ENCODE data around the gene TMEM215. TPM values are rescaled to one million over a fixed set of nuclear protein-coding genes. Genes with fewer than 3 reads are reported as not detected.

The TMEM215 gene
- total and polyA plus RNA-seq, 2 of the 8 experiments (the other 6 are each of a cell fraction or from before 2014, with no cell fraction given), result 0.33 to 0.67 TPM

GRCh38 chr9:32742296-32742695 lies 41.0 kb upstream of the TMEM215 start (continued):
- TF ChIP-seq USF2 (IDR thresholded peaks at IDR 0.05; ENCODE audit: low read length) (no peak), RNF2 (IDR thresholded peaks at IDR 0.05; ENCODE audit: borderline replicate concordance, low read depth, low read length, missing control alignments, poor library complexity, severe bottlenecking) (no peak), CBX5 (IDR thresholded peaks at IDR 0.05; ENCODE audit: low read depth, low read length) (no peak), HDAC6 (IDR thresholded peaks at IDR 0.05; ENCODE audit: low read depth, low read length) (no peak)

Data from H1 (cell line).